Lung (tissue), 12 donors: ENCODE data around the gene DDX41. TPM values are rescaled to one million over a fixed set of nuclear protein-coding genes. Genes with fewer than 3 reads are reported as not detected.
A peak's percentile ranks its signal among the peaks of the same experiment; 100 is the strongest.

Experiments
- ATAC-seq: fragments of 200-7000 bp; cut with Tn5 transposase; one replicate; pipeline ENCODE4 v1.9.1; 2020; ENCODE audit warnings: moderate number of reproducible peaks; ENCODE audit not compliant: insufficient read depth, low FRiP score
- DNase-seq, 3 donors: peaks; one replicate each; pipeline ENCODE4 v3.0.0-alpha.2; 2013 to 2017
- H3K27ac ChIP-seq, 2 donors: one replicate each; pipeline ENCODE4 v1.5.1; 2013; ENCODE audit warnings: mild to moderate bottlenecking in 2 of 2, moderate library complexity in 2 of 2, control low read depth in 1 of 2, inconsistent platforms in 1 of 2, low read depth in 1 of 2, low read length in 1 of 2
- H3K27me3 ChIP-seq, 3 donors: one replicate each; pipeline ENCODE4 v1.5.1; 2013; ENCODE audit warnings: low read length in 2 of 3; ENCODE audit not compliant: control insufficient read depth in 3 of 3, insufficient read depth in 3 of 3
- H3K36me3 ChIP-seq, 4 donors: one replicate each; pipeline ENCODE4 v1.5.1; 2013; ENCODE audit warnings: low read length in 4 of 4, mild to moderate bottlenecking in 1 of 4, moderate library complexity in 1 of 4; ENCODE audit not compliant: control insufficient read depth in 4 of 4, insufficient read depth in 4 of 4
- H3K4me1 ChIP-seq, 5 donors: one replicate each; pipeline ENCODE4 v1.5.1; 2013; ENCODE audit warnings: low read length in 5 of 5, mild to moderate bottlenecking in 2 of 5, moderate library complexity in 1 of 5; ENCODE audit not compliant: control insufficient read depth in 5 of 5, insufficient read depth in 5 of 5
- H3K4me3 ChIP-seq: one replicate; pipeline ENCODE4 v1.5.1; 2013; ENCODE audit warnings: mild to moderate bottlenecking, control low read depth, moderate library complexity
- H3K9ac ChIP-seq, 2 donors: one replicate each; pipeline ENCODE4 v1.5.1; 2013; ENCODE audit warnings: low read length in 2 of 2, control low read depth in 1 of 2; ENCODE audit not compliant: insufficient read depth in 1 of 2
- H3K9me3 ChIP-seq, 4 donors: one replicate each; pipeline ENCODE4 v1.5.1; 2013; ENCODE audit warnings: low read length in 3 of 4, mild to moderate bottlenecking in 1 of 4, moderate library complexity in 1 of 4; ENCODE audit not compliant: control insufficient read depth in 4 of 4, insufficient read depth in 3 of 4
- WGBS, 2 donors: extraction: QIAGEN DNeasy Blood & Tissue Kit; methylation state at CpG; one replicate each; pipeline ENCODE4 v1.1.7; 2013; 5-methylcytosine and 5-hydroxymethylcytosine counted together
- polyA plus RNA-seq, 2 donors: library from polyadenylated mRNA; stranded (reverse); fragments of 200-250 nt; gene quantifications; one replicate each; pipeline ENCODE4 v1.2.1, GENCODE V29; 2013
- total RNA-seq, 2 donors: library from RNA; depleted of rRNA in 1 of 2; stranded (reverse); fragments of >200 nt in 1 of 2; gene quantifications; one replicate each; pipeline ENCODE4 v1.2.1, GENCODE V29; 2014 to 2021
- TF ChIP-seq, protein P1 (sequence below): IDR thresholded peaks from 2 replicates; pipeline ENCODE4 v1.5.1; 2012; ENCODE audit warnings: mild to moderate bottlenecking; ENCODE audit errors: control extremely low read depth, extremely low read depth
- donor health status: control.
- donor health status: control.
- donor health status: Bipolar disorder and iron deficiency.
- donor health status: healthy.
- donor health status: DM: yes; HTN: yes; CAD: no.

DDX41 gene
- total and polyA plus RNA-seq, 4 donors = 63.2 to 110 (median 73.6) TPM

DNA sequence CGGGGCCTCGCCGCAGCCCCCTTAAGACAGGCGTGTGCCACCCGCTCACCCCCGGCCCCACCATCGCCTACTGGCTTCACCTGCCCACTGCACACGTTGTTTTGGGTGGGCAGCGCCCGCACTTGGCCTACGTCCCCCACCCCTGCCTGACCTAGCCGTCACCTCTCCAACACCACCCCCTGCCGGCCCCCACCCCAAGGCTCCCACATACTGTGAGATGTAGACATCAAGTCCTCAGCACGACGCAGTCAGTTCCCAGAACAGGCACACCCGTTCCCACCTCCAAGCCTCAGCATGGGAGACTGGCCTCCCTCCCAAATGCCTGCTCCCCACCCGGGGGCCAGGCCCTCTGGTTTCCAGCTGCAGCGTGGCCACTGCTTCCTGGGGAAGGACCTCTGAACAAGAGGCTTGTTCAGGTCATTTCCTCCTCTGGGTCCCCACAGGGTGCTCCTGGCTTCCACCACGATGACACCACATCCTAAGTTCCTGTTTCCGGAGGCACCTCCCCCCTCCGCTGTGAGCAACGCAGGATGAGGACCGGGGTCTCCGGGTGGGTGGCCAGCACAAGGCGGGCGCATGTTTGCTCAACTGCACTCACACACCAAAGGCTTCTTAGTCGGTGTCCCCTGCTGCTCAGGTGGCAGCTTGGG, 54.6 kb downstream of the DDX41 start:
- peaks cover 0 to 4% (median 0%) of the 10 kb centered on the region in 4 donors for H3K9me3 ChIP-seq
- H3K4me1 ChIP-seq = peaks cover 0 to 4% (median 0%) of the 10 kb centered on the region in 5 donors
- no peak overlapping the region for H3K4me3 ChIP-seq
- H3K27me3 ChIP-seq = no peaks in the 10 kb centered on the region
- H3K36me3 ChIP-seq = peaks cover 0 to 36% (median 24%) of the 10 kb centered on the region in 4 donors
- ATAC-seq = no peak
- WGBS, 2 donors = 38 to 61% methylated on average over 26 to 27 of the region's 27 CpGs
- peak in 1 of 3 donors; percentile 45 for DNase-seq
- H3K27ac ChIP-seq = peak overlapping the region; percentile 72 to 81
- TF ChIP-seq, protein P1, sequence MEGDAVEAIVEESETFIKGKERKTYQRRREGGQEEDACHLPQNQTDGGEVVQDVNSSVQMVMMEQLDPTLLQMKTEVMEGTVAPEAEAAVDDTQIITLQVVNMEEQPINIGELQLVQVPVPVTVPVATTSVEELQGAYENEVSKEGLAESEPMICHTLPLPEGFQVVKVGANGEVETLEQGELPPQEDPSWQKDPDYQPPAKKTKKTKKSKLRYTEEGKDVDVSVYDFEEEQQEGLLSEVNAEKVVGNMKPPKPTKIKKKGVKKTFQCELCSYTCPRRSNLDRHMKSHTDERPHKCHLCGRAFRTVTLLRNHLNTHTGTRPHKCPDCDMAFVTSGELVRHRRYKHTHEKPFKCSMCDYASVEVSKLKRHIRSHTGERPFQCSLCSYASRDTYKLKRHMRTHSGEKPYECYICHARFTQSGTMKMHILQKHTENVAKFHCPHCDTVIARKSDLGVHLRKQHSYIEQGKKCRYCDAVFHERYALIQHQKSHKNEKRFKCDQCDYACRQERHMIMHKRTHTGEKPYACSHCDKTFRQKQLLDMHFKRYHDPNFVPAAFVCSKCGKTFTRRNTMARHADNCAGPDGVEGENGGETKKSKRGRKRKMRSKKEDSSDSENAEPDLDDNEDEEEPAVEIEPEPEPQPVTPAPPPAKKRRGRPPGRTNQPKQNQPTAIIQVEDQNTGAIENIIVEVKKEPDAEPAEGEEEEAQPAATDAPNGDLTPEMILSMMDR = no peak
- H3K9ac ChIP-seq = no peak overlapping the region

Other genes starting within 250 kb of the DDX41 start
- 10 to 100 TPM; 25.9 to 29.5 TPM for gene RAB24, start 213.2 kb downstream of the DDX41 start, total RNA-seq
- 10 to 100 TPM; 55.4 to 76.6 TPM for gene RAB24, start 213.2 kb downstream of the DDX41 start, polyA plus RNA-seq
- gene PRELID1, start 213.2 kb downstream of the DDX41 start, total RNA-seq = 100 to 1,000 TPM in 1 of 2 donors, 10 to 100 TPM in 1; 43.3 to 134 TPM
- 100 to 1,000 TPM; 133 to 236 TPM for gene PRELID1, start 213.2 kb downstream of the DDX41 start, polyA plus RNA-seq
- gene MXD3, start 205.1 kb downstream of the DDX41 start, total RNA-seq = 1 to 10 TPM; 7.4 to 8.4 TPM
- gene MXD3, start 205.1 kb downstream of the DDX41 start, polyA plus RNA-seq = 10 to 100 TPM; 17.5 to 29.0 TPM
- gene LMAN2, start 165.3 kb downstream of the DDX41 start, total RNA-seq = 100 to 1,000 TPM; 179 to 183 TPM
- 100 to 1,000 TPM; 101 to 316 TPM for gene LMAN2, start 165.3 kb downstream of the DDX41 start, polyA plus RNA-seq
- 10 to 100 TPM in 1 of 2 donors, 1 to 10 TPM in 1; 9.3 to 28.8 TPM for gene RGS14, start 159.0 kb downstream of the DDX41 start, total RNA-seq
- gene RGS14, start 159.0 kb downstream of the DDX41 start, polyA plus RNA-seq = 10 to 100 TPM; 17.3 to 32.8 TPM
- not detected for gene SLC34A1, start 132.5 kb downstream of the DDX41 start, total RNA-seq
- under 1 TPM in 1 of 2 donors, not detected in 1; 0.02 TPM for gene SLC34A1, start 132.5 kb downstream of the DDX41 start, polyA plus RNA-seq
- gene PFN3, start 116.3 kb downstream of the DDX41 start, total RNA-seq = not detected
- not detected for gene PFN3, start 116.3 kb downstream of the DDX41 start, polyA plus RNA-seq
- gene F12, start 107.4 kb downstream of the DDX41 start, total RNA-seq = 1 to 10 TPM in 1 of 2 donors, not detected in 1; 1.4 TPM
- gene F12, start 107.4 kb downstream of the DDX41 start, polyA plus RNA-seq = 1 to 10 TPM; 1.3 to 1.7 TPM
- gene GRK6, start 90.3 kb downstream of the DDX41 start, total RNA-seq = 10 to 100 TPM; 22.4 to 58.1 TPM
- 10 to 100 TPM; 20.7 to 68.0 TPM for gene GRK6, start 90.3 kb downstream of the DDX41 start, polyA plus RNA-seq
- gene PRR7, start 70.1 kb downstream of the DDX41 start, total RNA-seq = 1 to 10 TPM; 2.9 to 7.2 TPM
- gene PRR7, start 70.1 kb downstream of the DDX41 start, polyA plus RNA-seq = 1 to 10 TPM; 1.9 to 5.0 TPM
- 10 to 100 TPM; 36.5 to 38.3 TPM for gene DBN1, start 43.3 kb downstream of the DDX41 start, total RNA-seq
- gene DBN1, start 43.3 kb downstream of the DDX41 start, polyA plus RNA-seq = 10 to 100 TPM; 18.7 to 24.1 TPM
- gene PDLIM7, start 19.4 kb downstream of the DDX41 start, total RNA-seq = 100 to 1,000 TPM in 1 of 2 donors, 10 to 100 TPM in 1; 49.2 to 124 TPM
- gene PDLIM7, start 19.4 kb downstream of the DDX41 start, polyA plus RNA-seq = 100 to 1,000 TPM in 1 of 2 donors, 10 to 100 TPM in 1; 65.5 to 102 TPM
- gene DOK3, start 7.1 kb downstream of the DDX41 start, total RNA-seq = 10 to 100 TPM; 15.6 to 73.5 TPM
- gene DOK3, start 7.1 kb downstream of the DDX41 start, polyA plus RNA-seq = 100 to 1,000 TPM in 1 of 2 donors, 10 to 100 TPM in 1; 22.0 to 146 TPM
- 10 to 100 TPM; 49.0 to 92.3 TPM for gene FAM193B, start 37.6 kb upstream of the DDX41 start, total RNA-seq
- 100 to 1,000 TPM in 1 of 2 donors, 10 to 100 TPM in 1; 70.5 to 139 TPM for gene FAM193B, start 37.6 kb upstream of the DDX41 start, polyA plus RNA-seq
- 100 to 1,000 TPM in 1 of 2 donors, 10 to 100 TPM in 1; 76.4 to 232 TPM for gene TMED9, start 75.2 kb upstream of the DDX41 start, total RNA-seq
- gene TMED9, start 75.2 kb upstream of the DDX41 start, polyA plus RNA-seq = 100 to 1,000 TPM; 133 to 325 TPM
- gene B4GALT7, start 83.2 kb upstream of the DDX41 start, total RNA-seq = 10 to 100 TPM; 14.3 to 40.0 TPM
- 10 to 100 TPM; 31.1 to 31.8 TPM for gene B4GALT7, start 83.2 kb upstream of the DDX41 start, polyA plus RNA-seq